Thyroid gland (tissue), 4 donors: Measurements from ENCODE around the gene ICAM4.

Source experiments
- CTCF ChIP-seq, 6 experiments: fragments of 200-600 bp in 3 of 6; fragments of 450-650 bp in 3 of 6; sonication (generic) in 3 of 6; IDR thresholded peaks; one replicate each; pipeline ENCODE4 v1.5.1; 2016 to 2019; ENCODE audit warnings: antibody characterized with exemption in 6 of 6, mild to moderate bottlenecking in 2 of 6, inconsistent platforms in 1 of 6, moderate library complexity in 1 of 6
- POLR2A ChIP-seq, 2 donors: fragments of 450-650 bp; IDR thresholded peaks; one replicate each; pipeline ENCODE4 v1.6.1; 2017; ENCODE audit warnings: antibody characterized with exemption in 2 of 2, mild to moderate bottlenecking in 2 of 2, moderate library complexity in 1 of 2

- TF ChIP-seq CTCF (IDR thresholded peaks at IDR 0.05) (no peak), POLR2A (IDR thresholded peaks at IDR 0.05) (no peak)
These were observed 31.4 kb upstream of the ICAM4 start for GRCh38 chr19:10255358-10255757.
